GM23338 (cell line): ENCODE data around the gene YPEL4. TPM values are rescaled to one million over a fixed set of nuclear protein-coding genes. Genes with fewer than 3 reads are reported as not detected.

ENCODE experiments used
- ATAC-seq: fragments of 200-7000 bp; cut with Tn5 transposase; 3 replicates; pipeline ENCODE4 v1.9.1; 2020
- DNase-seq: peaks from one replicate; pipeline ENCODE4 v3.0.0-alpha.2; 2015; ENCODE audit warnings: low spot score
- H2AFZ ChIP-seq: fragments of 200-600 bp; sonication (generic); 2 replicates; pipeline ENCODE4 v1.8.0; 2016; ENCODE audit warnings: antibody characterized with exemption, mild to moderate bottlenecking, moderate library complexity
- H3F3A ChIP-seq: fragments of 200-600 bp; sonication (generic); replicated peaks from 2 replicates; pipeline ENCODE4 v1.8.0; 2017; ENCODE audit warnings: antibody characterized with exemption, mixed run types, low read depth
- H3K27ac ChIP-seq: fragments of 200-600 bp; sonication (generic); 2 replicates; pipeline ENCODE4 v1.6.1; 2016; ENCODE audit warnings: low read depth
- H3K27me3 ChIP-seq: fragments of 200-600 bp; sonication (generic); 2 replicates; pipeline ENCODE4 v1.8.0; 2016; ENCODE audit warnings: mild to moderate bottlenecking, mixed run types, moderate library complexity; ENCODE audit not compliant: insufficient read depth
- H3K36me3 ChIP-seq: fragments of 200-600 bp; sonication (generic); 2 replicates; pipeline ENCODE4 v1.8.0; 2016; ENCODE audit warnings: mild to moderate bottlenecking; ENCODE audit not compliant: insufficient read depth
- H3K4me1 ChIP-seq: fragments of 200-600 bp; sonication (generic); 2 replicates; pipeline ENCODE4 v1.8.0; 2016; ENCODE audit warnings: mild to moderate bottlenecking, moderate library complexity; ENCODE audit not compliant: insufficient read depth
- H3K4me2 ChIP-seq: fragments of 200-600 bp; sonication (generic); 2 replicates; pipeline ENCODE4 v1.7.1; 2017; ENCODE audit warnings: mixed run types
- H3K4me3 ChIP-seq: fragments of 200-600 bp; sonication (generic); 2 replicates; pipeline ENCODE4 v1.6.1; 2016; ENCODE audit warnings: mixed run types
- H3K79me2 ChIP-seq: fragments of 200-600 bp; sonication (generic); replicated peaks from 2 replicates; pipeline ENCODE4 v1.8.0; 2017; ENCODE audit warnings: mild to moderate bottlenecking; ENCODE audit not compliant: insufficient read depth
- H3K9me2 ChIP-seq: fragments of 200-600 bp; sonication (generic); 2 replicates; pipeline ENCODE4 v1.8.0; 2017; ENCODE audit not compliant: insufficient read depth
- H4K20me1 ChIP-seq: fragments of 200-600 bp; sonication (generic); replicated peaks from 2 replicates; pipeline ENCODE4 v1.8.0; 2017; ENCODE audit warnings: mild to moderate bottlenecking; ENCODE audit not compliant: insufficient read depth
- H3K27ac Mint-ChIP-seq: 2 replicates; pipeline ENCODE4 v1.8.0; 2020; ENCODE audit warnings: inconsistent platforms, mild to moderate bottlenecking, moderate library complexity, mixed read lengths
- H3K27me3 Mint-ChIP-seq: 3 replicates; pipeline ENCODE4 v1.8.0; 2022; ENCODE audit warnings: low read depth, mild to moderate bottlenecking, moderate library complexity, mixed read lengths, inconsistent platforms; ENCODE audit not compliant: insufficient read depth, poor library complexity
- H3K36me3 Mint-ChIP-seq: 3 replicates; pipeline ENCODE4 v1.8.0; 2021; ENCODE audit warnings: low read depth, mild to moderate bottlenecking, inconsistent platforms, moderate library complexity, mixed read lengths
- H3K4me1 Mint-ChIP-seq: 3 replicates; pipeline ENCODE4 v1.8.0; 2020; ENCODE audit warnings: mild to moderate bottlenecking, inconsistent platforms, mixed read lengths
- H3K4me3 Mint-ChIP-seq: 3 replicates; pipeline ENCODE4 v1.8.0; 2021; ENCODE audit warnings: moderate library complexity, mild to moderate bottlenecking, inconsistent platforms, mixed read lengths
- H3K9me3 Mint-ChIP-seq: 3 replicates; pipeline ENCODE4 v1.8.0; 2020; ENCODE audit warnings: moderate library complexity, mild to moderate bottlenecking, inconsistent platforms, mixed read lengths
- ETS1 ChIP-seq: IDR thresholded peaks from 2 replicates; pipeline ENCODE4 v1.6.1; 2016; ENCODE audit warnings: antibody characterized with exemption
- POLR2AphosphoS5 ChIP-seq: IDR thresholded peaks from 2 replicates; pipeline ENCODE4 v1.6.1; 2016; ENCODE audit warnings: antibody characterized with exemption, low read depth
- STAT1 ChIP-seq: IDR thresholded peaks from one replicate; pipeline ENCODE4 v1.6.1; 2016; ENCODE audit warnings: antibody characterized with exemption; ENCODE audit not compliant: unreplicated experiment
- ZNF462 ChIP-seq: fragments of 250-450 bp; sonication (Bioruptor Pico); IDR thresholded peaks from 2 replicates; pipeline ENCODE4 v1.5.0; 2020; ENCODE audit warnings: mild to moderate bottlenecking, moderate library complexity
- polyA plus RNA-seq: library from polyadenylated mRNA; unstranded; fragments of >200 nt; fragmentation: Nextera tagmentation; extraction: Ambion mirVana; gene quantifications from 2 replicates; pipeline ENCODE4 v1.2.1, GENCODE V29; 2016
- total RNA-seq: library from RNA; depleted of rRNA; stranded (reverse); fragments of >200 nt; shearing (Covaris generic); gene quantifications from 2 replicates; pipeline ENCODE4 v1.2.3, GENCODE V29; 2014

The YPEL4 gene
- total and polyA plus RNA-seq, 2 experiments from 2014 or later, result 1.1 TPM; not detected in 1

DNA sequence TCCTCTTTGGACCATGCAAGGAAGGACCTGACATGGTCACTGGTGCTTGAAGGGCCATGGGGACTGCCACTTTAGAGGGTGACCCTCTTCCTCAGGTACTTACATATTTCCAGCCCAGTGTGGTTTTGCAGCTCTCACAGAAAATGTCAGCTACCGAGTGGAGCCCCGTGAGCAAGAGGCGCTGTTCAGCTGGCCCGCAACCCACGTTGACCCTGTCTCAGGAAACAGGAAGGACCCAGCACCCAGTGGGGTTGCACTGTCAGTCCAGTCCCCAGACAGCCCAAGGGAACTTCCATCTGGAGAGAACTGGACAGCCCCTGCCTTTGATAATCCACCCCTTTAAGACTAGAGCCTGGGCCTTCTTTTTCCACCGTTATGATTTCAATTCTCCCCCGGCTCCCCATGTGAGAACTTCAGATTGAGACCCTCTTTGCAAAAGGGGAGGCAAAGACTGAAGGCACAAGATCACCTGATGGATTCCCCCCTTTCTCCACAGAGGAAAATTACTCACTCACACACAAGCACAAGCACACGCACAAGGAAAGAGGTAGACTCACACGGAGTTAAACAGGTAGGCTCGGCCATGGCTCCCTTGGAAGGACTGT, 3.4 kb downstream of the YPEL4 start:
- peak overlapping the region; percentile 73 for H3K4me3 Mint-ChIP-seq
- Histone ChIP-seq H3K27ac (peak overlapping the region; percentile 93), H3K4me1 (peaks cover 82% of the 10 kb centered on the region), H3K79me2 (peaks cover 19% of the 10 kb centered on the region), H2AFZ (no peak overlapping the region), H4K20me1 (peaks cover 37% of the 10 kb centered on the region), H3K4me3 (peak overlapping the region; percentile 73), H3K9me2 (peaks cover 6% of the 10 kb centered on the region), H3F3A (peaks cover 74% of the 10 kb centered on the region), H3K27me3 (peaks cover 12% of the 10 kb centered on the region), H3K36me3 (peaks cover 9% of the 10 kb centered on the region; the same call in 1 of the 2 replicates), H3K4me2 (peak overlapping the region; percentile 98)
- H3K4me1 Mint-ChIP-seq, result peaks cover 93% of the 10 kb centered on the region
- H3K27ac Mint-ChIP-seq, result peak overlapping the region; percentile 65; the same call in 1 of the 2 replicates
- H3K9me3 Mint-ChIP-seq, result peaks cover 13% of the 10 kb centered on the region
- ATAC-seq (no peak), DNase-seq (no peak)
- TF ChIP-seq STAT1 (peak; percentile 27), ZNF462 (CRISPR knock-in tag) (no peak)
- H3K36me3 Mint-ChIP-seq, result peaks cover 27% of the 10 kb centered on the region
- H3K27me3 Mint-ChIP-seq, result peaks cover 59% of the 10 kb centered on the region

- Histone ChIP-seq H3F3A (peaks cover 79% of the 10 kb centered on the region), H3K79me2 (peaks cover 25% of the 10 kb centered on the region), H3K4me1 (peaks cover 82% of the 10 kb centered on the region), H3K27ac (peak overlapping the region; percentile 93), H3K9me2 (peaks cover 5% of the 10 kb centered on the region), H3K4me2 (peak overlapping the region; percentile 98), H3K36me3 (peaks cover 11% of the 10 kb centered on the region; the same call in 1 of the 2 replicates), H3K27me3 (peaks cover 6% of the 10 kb centered on the region), H2AFZ (no peak overlapping the region), H4K20me1 (peaks cover 43% of the 10 kb centered on the region), H3K4me3 (peak overlapping the region; percentile 73)
- peak overlapping the region; percentile 41 for H3K27ac Mint-ChIP-seq
- peaks cover 13% of the 10 kb centered on the region for H3K9me3 Mint-ChIP-seq
- peak; percentile 32 for DNase-seq
- peak; percentile 0; the same call in 1 of the 3 replicates for ATAC-seq
- H3K4me3 Mint-ChIP-seq, result peak overlapping the region; percentile 73; the same call in 2 of the 3 replicates
- peaks cover 33% of the 10 kb centered on the region for H3K36me3 Mint-ChIP-seq
- no peak for TF ChIP-seq ETS1
- TF ChIP-seq POLR2AphosphoS5, result peak; percentile 84
- H3K27me3 Mint-ChIP-seq, result peaks cover 57% of the 10 kb centered on the region
- peaks cover 93% of the 10 kb centered on the region for H3K4me1 Mint-ChIP-seq
Observed at GRCh38 chr11:57645689-57646085, 4.0 kb downstream of the YPEL4 start.
